Measurements from ENCODE around the gene ERH. TPM values are rescaled to one million over a fixed set of nuclear protein-coding genes. Genes with fewer than 3 reads are reported as not detected.

The ERH gene
- total RNA-seq, 1 experiment from 2014 or later: 352 TPM

GRCh38 chr14:69354383-69355153 is 43.5 kb downstream of the ERH start:
- no TSS peak for BruUV-seq (replicated peaks)
- Histone ChIP-seq H3K9ac (ENCODE audit: low read length) (no peak overlapping the region), H3K9me3 (ENCODE audit: control insufficient read depth in 1 of 2, insufficient read depth in 1 of 2, low read depth in 1 of 2, low read length in 2 of 2) (no peaks in the 10 kb centered on the region), H3K4me3 (replicated peaks in 1 of 2; ENCODE audit: low read depth in 1 of 2, low read length in 2 of 2) (no peak overlapping the region), H3K9me2 (ENCODE audit: insufficient read depth) (no peaks in the 10 kb centered on the region), H4K20me1 (ENCODE audit: insufficient read depth) (no peaks in the 10 kb centered on the region), H3K36me3 (ENCODE audit: control insufficient read depth in 1 of 2, insufficient read depth in 2 of 2, low read length in 2 of 2) (no peaks in the 10 kb centered on the region), H3K4me1 (ENCODE audit: control insufficient read depth in 1 of 2, insufficient read depth in 2 of 2, low read length in 2 of 2) (no peaks in the 10 kb centered on the region), H3K27ac (ENCODE audit: low read depth, low read length) (no peak overlapping the region), H3K4me2 (ENCODE audit: low read length) (no peak overlapping the region), H3K79me2 (ENCODE audit: insufficient read depth, low read length) (no peaks in the 10 kb centered on the region), H2AFZ (ENCODE audit: low read depth, low read length, poor library complexity, severe bottlenecking) (no peak overlapping the region), H3K27me3 (ENCODE audit: insufficient read depth, low read length) (no peaks in the 10 kb centered on the region)
- CTCF ChIA-PET: no interaction called here
- ATAC-seq (no peak), DNase-seq (ENCODE audit: low read depth, low spot score) (no peak)
- RAD21 ChIA-PET (ENCODE audit: low non-redundant PET in 1 of 2, low total read pairs in 2 of 2, uncharacterized antibody in 2 of 2, unreplicated experiment in 2 of 2): no interaction called here
- intact Hi-C loops (cut with micrococcal nuclease): no loop called here
- TF ChIP-seq CTCF (IDR thresholded peaks at IDR 0.05 in 2 of 3, conservative IDR thresholded peaks at IDR 0.05 in 1 of 3; ENCODE audit: borderline replicate concordance in 1 of 3, insufficient read depth in 1 of 3, low read depth in 2 of 3, low read length in 2 of 3) (no peak), EGR1 (IDR thresholded peaks at IDR 0.05; ENCODE audit: low read depth) (no peak), SIN3A (IDR thresholded peaks at IDR 0.05; ENCODE audit: low read depth) (no peak), ZNF274 (IDR thresholded peaks at IDR 0.05; ENCODE audit: low read depth, low read length) (no peak), SRF (IDR thresholded peaks at IDR 0.05; ENCODE audit: low read depth) (no peak), ZBTB33 (IDR thresholded peaks at IDR 0.05; ENCODE audit: extremely low read depth, insufficient replicate concordance, low read length) (no peak), FOSL1 (IDR thresholded peaks at IDR 0.05; ENCODE audit: low read depth) (no peak), MAX (IDR thresholded peaks at IDR 0.05) (no peak), ELF1 (IDR thresholded peaks at IDR 0.05; ENCODE audit: borderline replicate concordance, low read depth) (no peak)
- POLR2A ChIA-PET: no interaction called here

Data from HCT116 (cell line).